Spleen (tissue), 3 donors: ENCODE results near the gene SH3BGRL2.
"Not testable (repeated sequence)": the region's sequence is repeated elsewhere in the genome, so short reads cannot be mapped to it uniquely, and the experiment has no call there.

Experiments used
- POLR2A ChIP-seq, 3 donors: fragments of 450-650 bp; IDR thresholded peaks; one replicate each; pipeline ENCODE4 v1.5.1; 2017; ENCODE audit warnings: antibody characterized with exemption in 3 of 3, mild to moderate bottlenecking in 1 of 3
- POLR2AphosphoS5 ChIP-seq, 3 donors: sonication (generic); formaldehyde crosslinking; IDR thresholded peaks; one replicate each; pipeline ENCODE4 v1.5.1; 2017; ENCODE audit warnings: antibody characterized with exemption in 3 of 3

- TF ChIP-seq POLR2AphosphoS5, POLR2A (IDR thresholded peaks at IDR 0.05): not testable (repeated sequence)
Measured at GRCh38 chr6:79663655-79664054, 32.5 kb downstream of the SH3BGRL2 start.
